ENCODE data around the gene LOXHD1. TPM values are rescaled to one million over a fixed set of nuclear protein-coding genes. Genes with fewer than 3 reads are reported as not detected.

Gene LOXHD1
- total RNA-seq, 2 experiments from 2014 or later, result 0.47 to 0.63 TPM

- Mint-ChIP-seq H3K27ac (peak overlapping the region; percentile 88), H3K27me3 (ENCODE audit: low read depth) (peaks cover 2% of the 10 kb centered on the region), H3K9me3 (ENCODE audit: insufficient read depth) (no peaks in the 10 kb centered on the region), H3K36me3 (ENCODE audit: low read depth) (peaks cover 7% of the 10 kb centered on the region), H3K4me3 (no peak overlapping the region), H3K4me1 (ENCODE audit: low read depth) (peaks cover 46% of the 10 kb centered on the region)
- POLR2A ChIA-PET, result interaction anchor here (0.7 to 1.3 kb wide), 3 partner anchors 26 to 347 kb away, joined by 3 read pairs; no protein-coding TSS in a partner anchor
- CTCF ChIA-PET, result interaction anchor here (0.9 to 4.4 kb wide), 16 partner anchors 11 to 526 kb away, joined by 3 to 53 read pairs (median 5); partner anchors contain the start of gene LOXHD1
- no peak for ATAC-seq
- DNase-seq, result no peak
Measured at GRCh38 chr18:46622451-46622850, 34.6 kb downstream of the LOXHD1 start.

- Mint-ChIP-seq H3K27me3 (ENCODE audit: low read depth) (peaks cover 2% of the 10 kb centered on the region), H3K36me3 (ENCODE audit: low read depth) (peaks cover 7% of the 10 kb centered on the region), H3K4me1 (ENCODE audit: low read depth) (peaks cover 49% of the 10 kb centered on the region), H3K27ac (peak overlapping the region; percentile 79), H3K9me3 (ENCODE audit: insufficient read depth) (no peaks in the 10 kb centered on the region), H3K4me3 (no peak overlapping the region)
- no peak for DNase-seq
- no peak for ATAC-seq
- CTCF ChIA-PET, result interaction anchor here (1.1 to 4.4 kb wide), 8 partner anchors 11 to 474 kb away, joined by 3 to 53 read pairs (median 10); partner anchors contain the start of gene LOXHD1
- POLR2A ChIA-PET, result interaction anchor here (0.7 to 1.1 kb wide), 2 partner anchors 25 to 204 kb away, joined by 3 read pairs; no protein-coding TSS in a partner anchor
Measured at GRCh38 chr18:46621871-46622270, 35.1 kb downstream of the LOXHD1 start.

- H3K4me3 Mint-ChIP-seq, result no peak overlapping the region
- H3K36me3 Mint-ChIP-seq (ENCODE audit: low read depth), result peaks cover 7% of the 10 kb centered on the region
- no peak for DNase-seq
- ChIA-PET CTCF (interaction anchor here (1.5 to 4.4 kb wide), 4 partner anchors 36 to 448 kb away, joined by 5 to 53 read pairs (median 36); partner anchors contain the start of gene LOXHD1), POLR2A (no interaction called here)
- H3K27me3 Mint-ChIP-seq (ENCODE audit: low read depth), result peaks cover 2% of the 10 kb centered on the region
- no peak for ATAC-seq
- peaks cover 49% of the 10 kb centered on the region for H3K4me1 Mint-ChIP-seq (ENCODE audit: low read depth)
- peak overlapping the region; percentile 79 for H3K27ac Mint-ChIP-seq
- no peaks in the 10 kb centered on the region for H3K9me3 Mint-ChIP-seq (ENCODE audit: insufficient read depth)
Measured at GRCh38 chr18:46621111-46621766, 35.8 kb downstream of the LOXHD1 start.

DNA sequence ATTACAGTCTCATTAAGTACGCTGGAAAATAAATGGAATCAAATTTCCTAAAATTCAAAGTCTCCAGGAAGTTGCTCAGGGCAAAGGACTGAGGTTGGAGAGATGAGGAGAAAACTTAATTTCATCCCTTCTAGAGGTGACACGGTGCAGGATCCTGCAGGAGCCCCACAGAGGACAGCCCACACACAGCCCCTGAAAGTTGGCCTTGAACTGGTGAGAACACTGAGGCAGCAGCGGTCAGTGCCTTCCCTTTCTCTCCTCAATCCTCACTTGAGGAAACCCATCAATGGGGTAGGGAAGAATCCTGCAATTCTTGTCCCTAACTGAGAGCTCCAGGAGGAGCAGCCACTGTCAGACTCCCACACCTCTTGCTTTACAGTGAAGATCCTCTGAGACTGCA is 37.5 kb downstream of the LOXHD1 start:
- H3K36me3 Mint-ChIP-seq (ENCODE audit: low read depth), result peaks cover 4% of the 10 kb centered on the region
- POLR2A ChIA-PET, result no interaction called here
- no peaks in the 10 kb centered on the region for H3K9me3 Mint-ChIP-seq (ENCODE audit: insufficient read depth)
- CTCF ChIA-PET, result interaction anchor here (0.7 kb wide), 1 partner anchor 339 kb away, joined by 3 read pairs; no protein-coding TSS in a partner anchor
- no peak overlapping the region for H3K27ac Mint-ChIP-seq
- ATAC-seq (no peak), DNase-seq (no peak)
- H3K4me3 Mint-ChIP-seq, result no peak overlapping the region
- H3K27me3 Mint-ChIP-seq (ENCODE audit: low read depth), result no peaks in the 10 kb centered on the region
- H3K4me1 Mint-ChIP-seq (ENCODE audit: low read depth), result peaks cover 43% of the 10 kb centered on the region

DNA sequence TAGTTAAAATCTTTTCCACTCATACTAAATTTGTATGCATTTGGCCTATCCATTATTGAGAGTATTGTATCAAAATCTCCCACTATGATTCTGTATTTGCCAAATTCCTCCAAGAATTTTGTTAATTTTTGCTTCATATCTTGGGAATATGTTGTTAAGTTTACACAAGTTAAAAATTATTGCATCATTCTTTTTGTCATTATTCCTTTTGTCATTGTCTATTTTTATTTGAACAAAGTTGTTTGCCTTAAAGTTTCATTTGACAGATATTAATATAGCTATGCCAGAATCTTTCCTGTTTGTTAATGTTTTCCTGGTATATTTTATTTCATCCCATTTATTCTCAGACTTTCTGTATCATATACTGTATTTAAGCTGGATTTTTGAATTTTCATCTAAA is 41.3 kb downstream of the LOXHD1 start:
- Mint-ChIP-seq H3K27me3 (ENCODE audit: low read depth) (peaks cover 3% of the 10 kb centered on the region), H3K9me3 (ENCODE audit: insufficient read depth) (no peaks in the 10 kb centered on the region), H3K4me1 (ENCODE audit: low read depth) (peaks cover 6% of the 10 kb centered on the region), H3K36me3 (ENCODE audit: low read depth) (no peaks in the 10 kb centered on the region), H3K4me3 (no peak overlapping the region), H3K27ac (no peak overlapping the region)
- ATAC-seq, result no peak
- DNase-seq, result no peak
- ChIA-PET CTCF (interaction anchor here (1.6 kb wide), 1 partner anchor 8 kb away, joined by 4 read pairs; no protein-coding TSS in a partner anchor), POLR2A (no interaction called here)

DNA sequence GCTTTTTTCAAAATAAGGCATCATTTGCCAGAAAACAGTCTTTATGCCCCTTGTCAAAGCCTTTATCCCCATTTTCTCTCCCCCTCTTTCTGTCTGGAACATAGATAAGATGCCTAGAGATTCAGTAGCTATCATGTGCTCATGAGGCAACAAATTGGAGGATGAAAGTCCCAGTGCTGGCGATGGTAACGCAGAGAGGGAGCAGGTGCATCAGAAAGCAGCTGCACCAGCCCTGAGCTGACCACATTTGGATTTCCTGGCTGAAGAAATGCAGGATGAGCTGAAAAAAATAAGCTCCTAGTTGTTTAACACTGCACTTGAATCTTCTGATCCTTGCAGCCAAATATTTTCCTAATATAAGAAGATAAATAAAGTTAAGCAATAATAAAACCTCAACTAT is 48.0 kb downstream of the LOXHD1 start:
- POLR2A ChIA-PET, result no interaction called here
- Mint-ChIP-seq H3K4me3 (no peak overlapping the region), H3K27me3 (ENCODE audit: low read depth) (peaks cover 31% of the 10 kb centered on the region), H3K9me3 (ENCODE audit: insufficient read depth) (no peaks in the 10 kb centered on the region), H3K36me3 (ENCODE audit: low read depth) (no peaks in the 10 kb centered on the region), H3K27ac (no peak overlapping the region), H3K4me1 (ENCODE audit: low read depth) (no peaks in the 10 kb centered on the region)
- DNase-seq (no peak), ATAC-seq (no peak)
- CTCF ChIA-PET, result interaction anchor here (1.4 kb wide), 1 partner anchor 49 kb away, joined by 4 read pairs; no protein-coding TSS in a partner anchor

DNA sequence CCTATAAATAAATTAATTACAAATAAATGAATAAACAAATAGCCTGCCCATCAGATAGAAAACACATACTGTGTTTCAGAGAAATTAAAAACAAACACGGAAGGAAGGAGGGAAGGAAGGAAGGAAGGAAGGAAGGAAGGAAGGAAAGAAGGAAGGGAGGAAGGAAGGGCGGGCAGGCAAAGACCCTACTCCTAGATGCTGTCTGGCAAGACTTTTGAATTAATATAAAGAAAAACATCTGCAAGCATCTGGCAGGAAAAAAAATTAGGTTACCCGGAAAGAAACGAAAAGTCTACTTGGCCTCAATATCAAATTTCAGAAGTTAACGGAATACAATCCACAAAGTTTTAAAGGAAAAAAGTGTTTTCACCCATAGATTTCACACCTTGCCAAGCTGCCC is 49.1 kb downstream of the LOXHD1 start:
- CTCF ChIA-PET, result no interaction called here
- Mint-ChIP-seq H3K4me3 (no peak overlapping the region), H3K27ac (no peak overlapping the region), H3K9me3 (ENCODE audit: insufficient read depth) (no peaks in the 10 kb centered on the region), H3K27me3 (ENCODE audit: low read depth) (peaks cover 37% of the 10 kb centered on the region), H3K4me1 (ENCODE audit: low read depth) (no peaks in the 10 kb centered on the region), H3K36me3 (ENCODE audit: low read depth) (no peaks in the 10 kb centered on the region)
- POLR2A ChIA-PET, result no interaction called here
- no peak for ATAC-seq
- no peak for DNase-seq

DNA sequence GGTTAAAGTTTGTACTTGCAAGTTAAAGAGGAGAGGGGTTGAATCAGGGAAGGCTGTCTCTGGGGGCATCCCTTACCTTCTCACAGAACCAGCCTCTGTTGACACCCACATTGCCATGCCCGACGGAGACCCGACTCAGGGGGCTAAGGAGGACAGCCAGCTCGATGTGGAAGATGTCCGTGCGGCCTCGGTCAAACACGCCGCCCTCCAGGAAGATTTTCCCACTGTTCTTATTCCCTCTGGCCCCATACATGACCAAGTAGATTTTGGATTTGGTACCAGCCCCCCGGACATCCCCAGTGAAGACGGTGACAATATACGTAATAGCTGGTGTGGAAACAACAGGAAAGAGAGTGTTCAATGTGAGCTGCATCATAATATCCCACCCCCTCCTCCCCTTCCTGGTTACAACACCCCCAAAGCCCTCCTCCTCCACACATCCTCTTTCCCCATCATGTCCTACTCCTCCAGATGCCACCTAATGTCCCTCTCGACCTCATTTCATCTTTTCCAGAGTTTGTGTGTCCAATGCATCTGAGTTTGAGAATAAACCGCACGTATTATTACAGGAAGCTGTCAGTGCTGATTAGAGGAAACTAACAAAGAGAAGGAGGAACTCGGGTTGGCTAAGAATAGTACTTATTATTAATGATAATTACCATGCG is 55.7 kb downstream of the LOXHD1 start:
- H3K4me3 Mint-ChIP-seq, result no peak overlapping the region
- CTCF ChIA-PET, result no interaction called here
- ATAC-seq (no peak), DNase-seq (no peak)
- no peak overlapping the region for H3K27ac Mint-ChIP-seq
- POLR2A ChIA-PET, result no interaction called here
- no peaks in the 10 kb centered on the region for H3K9me3 Mint-ChIP-seq (ENCODE audit: insufficient read depth)
- peaks cover 3% of the 10 kb centered on the region for H3K4me1 Mint-ChIP-seq (ENCODE audit: low read depth)
- peaks cover 35% of the 10 kb centered on the region for H3K27me3 Mint-ChIP-seq (ENCODE audit: low read depth)
- no peaks in the 10 kb centered on the region for H3K36me3 Mint-ChIP-seq (ENCODE audit: low read depth)

GRCh38 chr18:46596119-46596518 is 60.9 kb downstream of the LOXHD1 start:
- Mint-ChIP-seq H3K27ac (no peak overlapping the region), H3K27me3 (ENCODE audit: low read depth) (peaks cover 36% of the 10 kb centered on the region), H3K4me3 (no peak overlapping the region), H3K9me3 (ENCODE audit: insufficient read depth) (no peaks in the 10 kb centered on the region), H3K4me1 (ENCODE audit: low read depth) (peaks cover 8% of the 10 kb centered on the region), H3K36me3 (ENCODE audit: low read depth) (no peaks in the 10 kb centered on the region)
- ATAC-seq, result no peak
- CTCF ChIA-PET, result no interaction called here
- POLR2A ChIA-PET, result interaction anchor here (0.9 kb wide), 1 partner anchor 26 kb away, joined by 3 read pairs; no protein-coding TSS in a partner anchor
- DNase-seq, result no peak

DNA sequence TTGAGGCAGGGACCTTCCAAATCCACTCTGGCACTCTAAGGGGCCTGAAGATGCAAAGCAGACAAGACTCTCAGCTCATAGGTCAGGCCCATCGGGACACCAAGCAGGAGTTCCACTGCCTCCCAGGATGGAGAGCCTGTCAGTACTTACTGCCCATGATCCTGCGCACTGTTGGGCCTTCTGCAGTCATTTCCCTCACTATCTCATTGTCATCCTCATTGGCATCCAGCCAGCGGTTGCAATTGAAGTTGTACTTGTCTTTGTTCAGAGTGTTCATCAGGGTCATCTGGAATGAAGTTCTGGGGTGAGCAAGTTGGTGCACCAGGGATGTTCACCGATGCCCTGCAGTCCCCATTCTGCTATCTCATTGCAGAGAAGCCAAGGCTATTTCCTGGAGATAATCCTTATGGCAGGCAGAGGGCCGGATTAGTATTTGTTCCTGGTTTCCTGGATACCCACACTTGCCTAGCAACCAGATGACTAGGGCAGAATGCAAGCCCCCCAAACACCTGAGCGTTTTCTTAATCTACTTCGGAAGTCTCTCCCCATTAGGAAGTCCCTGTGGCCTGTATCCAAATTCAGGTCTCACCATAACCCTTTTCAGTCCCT is 65.1 kb downstream of the LOXHD1 start:
- peaks cover 27% of the 10 kb centered on the region for H3K27me3 Mint-ChIP-seq (ENCODE audit: low read depth)
- H3K9me3 Mint-ChIP-seq (ENCODE audit: insufficient read depth), result no peaks in the 10 kb centered on the region
- no peak for ATAC-seq
- H3K36me3 Mint-ChIP-seq (ENCODE audit: low read depth), result no peaks in the 10 kb centered on the region
- H3K4me1 Mint-ChIP-seq (ENCODE audit: low read depth), result peaks cover 8% of the 10 kb centered on the region
- ChIA-PET POLR2A (no interaction called here), CTCF (no interaction called here)
- H3K4me3 Mint-ChIP-seq, result no peak overlapping the region
- DNase-seq, result no peak
- no peak overlapping the region for H3K27ac Mint-ChIP-seq

DNA sequence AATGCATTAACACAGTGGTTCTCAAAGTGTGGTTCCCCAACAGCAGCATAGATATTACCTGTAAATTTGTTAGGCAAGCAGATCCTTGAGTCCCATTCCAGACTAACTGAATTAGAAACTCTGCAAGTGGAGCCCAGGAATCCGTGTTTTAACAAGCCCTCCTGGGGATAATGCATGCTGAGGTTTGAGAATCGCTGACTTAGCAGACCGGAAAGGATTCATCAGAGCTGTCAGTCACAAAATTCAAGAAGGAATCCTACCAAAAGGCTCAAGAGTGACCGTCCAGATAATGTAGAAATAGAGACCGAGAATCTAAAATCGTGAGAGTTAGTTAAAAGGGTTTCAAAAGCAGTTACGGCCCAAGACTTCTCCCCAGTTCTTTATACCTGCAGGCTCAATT is 66.9 kb downstream of the LOXHD1 start:
- H3K36me3 Mint-ChIP-seq (ENCODE audit: low read depth), result no peaks in the 10 kb centered on the region
- H3K27me3 Mint-ChIP-seq (ENCODE audit: low read depth), result peaks cover 23% of the 10 kb centered on the region
- no peaks in the 10 kb centered on the region for H3K9me3 Mint-ChIP-seq (ENCODE audit: insufficient read depth)
- no peak overlapping the region for H3K27ac Mint-ChIP-seq
- POLR2A ChIA-PET, result no interaction called here
- H3K4me1 Mint-ChIP-seq (ENCODE audit: low read depth), result no peaks in the 10 kb centered on the region
- DNase-seq (no peak), ATAC-seq (no peak)
- no peak overlapping the region for H3K4me3 Mint-ChIP-seq
- CTCF ChIA-PET, result no interaction called here
